Epithelial cell of proximal tubule (primary cell): ENCODE results near the gene SGSM1. TPM values are rescaled to one million over a fixed set of nuclear protein-coding genes. Genes with fewer than 3 reads are reported as not detected.
A peak's percentile ranks its signal among the peaks of the same experiment; 100 is the strongest.

ENCODE experiments used
- DNase-seq: peaks from one replicate; pipeline ENCODE4 v3.0.0-alpha.2; 2011; ENCODE audit warnings: low read depth
- H3K4me3 ChIP-seq: 2 replicates; pipeline ENCODE4 v1.5.1; 2011; ENCODE audit warnings: low read depth, mild to moderate bottlenecking, low read length
- total RNA-seq: library from RNA; depleted of rRNA; stranded (reverse); fragments of >200 nt; gene quantifications from 2 replicates; pipeline ENCODE4 v1.2.3, GENCODE V29; 2015
- TF ChIP-seq, protein P1 (sequence below): conservative IDR thresholded peaks from 2 replicates; pipeline ENCODE4 v1.5.1; 2012; ENCODE audit warnings: low read depth, mild to moderate bottlenecking, low read length

Gene SGSM1
- total RNA-seq, 1 donor from 2014 or later: under 0.01 TPM

DNA sequence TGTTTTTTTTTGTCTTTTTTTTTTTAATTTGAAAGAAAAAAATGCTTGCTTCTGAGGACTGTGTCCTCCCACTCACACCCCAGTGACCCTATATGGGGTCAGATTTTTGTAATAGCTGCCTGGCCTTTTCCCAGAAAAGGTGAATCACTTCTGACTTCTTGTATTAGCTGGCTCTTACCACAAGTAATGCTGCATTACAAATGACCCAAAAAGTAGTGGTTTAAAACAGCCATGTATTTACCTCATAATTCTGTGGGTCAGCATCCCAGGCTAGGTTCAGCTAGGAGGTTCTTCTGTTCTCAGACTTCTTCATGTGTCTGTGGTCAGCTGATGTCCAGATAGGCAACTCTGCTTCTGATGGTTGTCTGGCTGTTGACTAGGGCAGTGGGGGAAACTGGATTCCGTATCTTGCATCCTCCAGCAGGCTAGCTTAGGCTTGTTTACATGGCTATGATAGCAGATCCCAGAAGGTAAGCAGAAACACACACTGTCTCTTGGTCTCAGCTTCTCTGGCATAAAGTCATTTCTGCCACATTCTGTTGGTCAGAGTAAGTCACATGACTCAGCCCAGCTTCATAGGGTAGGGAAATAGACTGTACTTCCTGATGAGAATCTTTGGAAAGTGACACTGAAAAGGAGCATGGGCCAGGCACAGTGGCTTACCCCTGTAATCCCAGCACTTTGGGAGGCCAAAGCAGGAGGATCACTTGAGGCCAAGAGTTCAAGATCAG is 121.0 kb downstream of the SGSM1 start:
- TF ChIP-seq, protein P1, sequence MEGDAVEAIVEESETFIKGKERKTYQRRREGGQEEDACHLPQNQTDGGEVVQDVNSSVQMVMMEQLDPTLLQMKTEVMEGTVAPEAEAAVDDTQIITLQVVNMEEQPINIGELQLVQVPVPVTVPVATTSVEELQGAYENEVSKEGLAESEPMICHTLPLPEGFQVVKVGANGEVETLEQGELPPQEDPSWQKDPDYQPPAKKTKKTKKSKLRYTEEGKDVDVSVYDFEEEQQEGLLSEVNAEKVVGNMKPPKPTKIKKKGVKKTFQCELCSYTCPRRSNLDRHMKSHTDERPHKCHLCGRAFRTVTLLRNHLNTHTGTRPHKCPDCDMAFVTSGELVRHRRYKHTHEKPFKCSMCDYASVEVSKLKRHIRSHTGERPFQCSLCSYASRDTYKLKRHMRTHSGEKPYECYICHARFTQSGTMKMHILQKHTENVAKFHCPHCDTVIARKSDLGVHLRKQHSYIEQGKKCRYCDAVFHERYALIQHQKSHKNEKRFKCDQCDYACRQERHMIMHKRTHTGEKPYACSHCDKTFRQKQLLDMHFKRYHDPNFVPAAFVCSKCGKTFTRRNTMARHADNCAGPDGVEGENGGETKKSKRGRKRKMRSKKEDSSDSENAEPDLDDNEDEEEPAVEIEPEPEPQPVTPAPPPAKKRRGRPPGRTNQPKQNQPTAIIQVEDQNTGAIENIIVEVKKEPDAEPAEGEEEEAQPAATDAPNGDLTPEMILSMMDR: no peak
- H3K4me3 ChIP-seq: no peak overlapping the region
- no peak for DNase-seq

DNA sequence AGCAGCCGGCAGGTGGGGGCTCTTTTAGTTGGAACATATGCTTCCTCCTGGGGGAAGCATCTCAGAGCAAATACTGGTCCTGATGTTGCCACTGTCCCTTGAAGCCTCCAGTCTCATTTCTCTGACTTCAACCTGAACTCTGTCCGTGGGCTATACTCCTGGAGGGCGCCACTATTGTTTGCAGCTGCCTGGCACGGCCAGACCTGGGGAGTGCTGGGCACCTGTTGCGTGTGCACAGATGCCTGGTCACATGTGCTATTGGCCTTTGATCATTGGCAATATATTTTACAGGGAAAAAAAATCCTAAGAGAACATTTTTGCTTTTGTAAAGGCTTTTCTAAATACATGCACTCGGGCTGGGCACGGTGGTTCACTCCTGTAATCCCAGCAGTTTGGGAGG is 122.3 kb downstream of the SGSM1 start:
- H3K4me3 ChIP-seq: no peak overlapping the region
- TF ChIP-seq, protein P1: no peak
- DNase-seq: no peak

DNA sequence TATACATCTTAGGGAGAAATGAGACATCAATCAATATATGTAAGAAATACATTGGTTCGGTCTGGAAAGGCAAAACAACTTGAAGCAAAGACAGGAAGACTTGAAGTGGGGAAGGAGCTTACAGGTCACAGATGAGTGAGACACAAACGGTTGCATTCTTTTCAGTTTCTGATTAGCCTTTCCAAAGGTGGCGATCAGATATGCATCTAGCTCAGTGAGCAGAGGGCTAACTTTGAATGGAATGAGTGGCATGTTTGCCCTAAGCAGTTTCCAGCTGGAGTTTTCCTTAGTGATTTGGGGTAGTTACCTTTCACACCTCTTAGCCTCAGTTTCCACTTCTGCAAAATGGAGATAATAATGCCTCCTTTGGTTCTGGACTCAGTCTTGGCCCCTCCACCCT is 124.7 kb downstream of the SGSM1 start:
- TF ChIP-seq, protein P1: no peak
- H3K4me3 ChIP-seq: no peak overlapping the region
- no peak for DNase-seq

DNA sequence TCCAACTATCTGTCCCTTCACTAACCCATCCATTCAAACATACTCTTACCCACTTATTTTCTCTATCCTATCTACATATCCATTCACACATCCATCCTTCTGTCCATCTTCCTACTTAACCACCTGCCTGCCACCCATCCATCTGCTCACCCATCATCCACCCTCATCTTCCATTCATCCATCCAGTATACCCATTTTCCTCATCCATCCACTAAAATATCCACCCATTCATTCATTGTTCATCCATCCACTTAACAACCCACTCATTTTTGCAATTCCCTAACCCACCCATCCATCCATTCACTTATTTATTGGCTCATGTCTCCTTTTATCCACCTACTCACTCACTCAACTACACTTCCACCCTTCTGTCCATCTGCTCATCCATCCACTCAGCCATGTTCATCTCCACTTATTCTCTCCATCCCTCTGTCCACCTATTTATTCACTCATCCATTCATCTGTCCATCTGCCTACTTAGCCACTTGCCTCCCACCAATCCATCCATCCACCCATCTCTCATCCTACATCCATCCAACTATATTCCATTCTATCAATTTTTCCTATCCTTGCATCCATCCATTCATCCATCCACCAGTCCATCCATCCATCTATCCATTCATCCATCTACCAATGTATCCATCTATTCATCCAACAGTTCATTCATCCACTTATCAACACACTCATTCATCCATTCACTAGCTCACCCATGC is 129.9 kb downstream of the SGSM1 start:
- no peak for DNase-seq
- no peak overlapping the region for H3K4me3 ChIP-seq
- TF ChIP-seq, protein P1: no peak

DNA sequence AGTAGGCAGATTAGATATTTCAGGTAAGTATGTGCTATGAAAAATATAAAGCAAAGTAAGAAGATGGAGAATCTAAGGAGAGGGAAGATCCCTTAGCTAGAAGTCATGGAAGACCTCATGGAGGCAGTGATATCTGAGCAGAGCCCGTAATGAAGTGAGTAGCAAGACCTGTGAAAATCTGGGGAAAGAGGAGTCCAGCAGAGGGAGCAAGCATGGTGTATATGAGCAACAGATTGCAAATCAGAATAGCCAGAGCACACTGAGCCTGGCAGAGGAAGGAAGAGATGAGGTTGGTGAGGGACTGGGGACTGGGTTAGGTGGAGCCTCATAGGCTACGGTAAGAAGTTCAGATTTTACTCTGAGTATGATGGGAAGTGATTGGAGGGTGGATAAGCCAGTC is 131.1 kb downstream of the SGSM1 start:
- no peak for DNase-seq
- TF ChIP-seq, protein P1: peak; percentile 63
- H3K4me3 ChIP-seq: no peak overlapping the region

DNA sequence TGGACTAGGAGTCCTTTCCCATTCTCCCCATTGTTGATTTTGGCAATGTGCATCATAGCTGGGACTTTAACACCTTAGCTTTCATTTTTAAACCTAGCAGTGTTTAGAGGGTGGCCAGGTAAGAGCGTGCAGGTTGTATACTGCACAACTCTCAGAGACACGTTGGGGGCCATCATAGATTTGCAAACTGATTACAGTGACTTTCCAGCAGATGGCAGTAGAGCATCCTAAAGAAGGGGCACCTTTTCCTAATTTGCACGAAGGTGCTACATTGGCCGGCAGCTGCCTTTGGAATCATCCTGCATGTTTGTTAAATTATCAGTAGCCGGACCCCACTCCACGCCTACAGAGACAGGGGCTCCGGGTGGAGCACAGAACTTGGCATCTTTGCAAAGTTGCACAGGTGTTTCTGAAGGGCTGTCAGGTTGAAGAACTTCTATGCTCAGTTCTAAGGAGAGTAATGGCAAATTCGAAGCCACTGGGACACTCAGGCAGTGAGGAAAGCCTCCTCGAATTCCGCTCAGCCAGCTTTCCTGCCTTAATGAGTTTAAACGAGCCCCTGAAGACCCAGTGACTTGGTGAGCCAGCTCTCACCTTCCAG is 132.8 kb downstream of the SGSM1 start:
- H3K4me3 ChIP-seq: no peak overlapping the region
- DNase-seq: no peak
- TF ChIP-seq, protein P1: peak; percentile 84

DNA sequence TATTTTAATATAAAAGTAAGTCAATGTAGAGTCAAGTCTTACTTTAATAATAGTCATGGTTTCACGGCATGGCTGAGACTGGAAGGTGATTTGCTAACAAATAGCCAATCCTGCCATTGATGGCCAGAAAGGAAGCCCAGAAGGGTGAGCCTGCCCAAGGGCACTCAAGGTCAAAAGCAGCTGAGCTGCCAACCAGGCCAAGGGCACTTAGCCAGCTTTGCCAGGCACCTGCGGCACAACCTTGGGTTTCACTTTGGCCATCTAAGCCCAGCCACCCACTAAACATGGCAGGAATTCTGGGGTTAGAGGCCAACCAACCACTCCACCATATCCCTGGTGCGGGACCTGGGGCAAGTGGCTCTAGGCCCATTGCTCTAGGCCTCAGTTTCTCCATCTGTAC is 136.3 kb downstream of the SGSM1 start:
- TF ChIP-seq, protein P1: no peak
- no peak for DNase-seq
- no peak overlapping the region for H3K4me3 ChIP-seq
